GM18526 (cell line): ENCODE measurements around the gene CALU.

ENCODE experiments used
- POLR2A ChIP-seq: IDR thresholded peaks from 3 replicates; pipeline ENCODE4 v1.6.1; 2011; ENCODE audit not compliant: insufficient read length; ENCODE audit errors: extremely low read depth

The CALU gene

DNA sequence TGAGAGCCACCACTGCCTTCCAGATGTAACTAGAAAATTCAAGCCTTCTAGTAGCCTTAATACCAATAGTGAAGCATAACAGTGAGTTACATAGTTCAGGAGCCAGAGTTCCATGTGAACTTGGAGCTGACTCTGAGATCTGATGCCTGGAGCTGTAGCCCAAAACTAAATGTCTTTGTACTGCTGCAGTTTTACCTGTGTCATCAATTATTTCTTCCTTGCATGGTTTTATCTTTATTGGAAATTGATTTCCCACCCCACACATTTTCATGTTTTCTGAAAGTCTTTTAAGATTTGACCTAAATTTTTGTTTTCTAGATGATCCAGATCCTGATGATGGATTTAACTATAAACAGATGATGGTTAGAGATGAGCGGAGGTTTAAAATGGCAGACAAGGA, 19.4 kb downstream of the CALU start:
- no peak for TF ChIP-seq POLR2A

DNA sequence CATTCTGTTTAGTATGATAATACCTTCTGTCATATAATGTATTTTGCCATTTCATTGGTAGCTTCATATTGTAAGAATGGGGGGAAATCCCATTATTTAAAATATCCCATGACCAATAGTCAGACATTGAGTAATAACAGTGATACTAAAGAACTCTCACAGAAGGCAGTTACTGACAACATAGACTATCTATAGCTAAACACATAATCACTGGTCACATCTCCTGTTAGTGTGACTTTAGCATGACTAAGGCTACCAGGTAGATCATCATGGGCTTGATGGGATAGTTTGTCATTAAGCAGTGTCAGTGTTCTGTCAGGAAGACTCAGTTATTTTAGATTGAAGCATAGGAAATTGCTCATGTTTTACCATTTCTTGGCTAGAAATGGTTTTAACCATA, 20.1 kb downstream of the CALU start:
- TF ChIP-seq POLR2A = no peak

DNA sequence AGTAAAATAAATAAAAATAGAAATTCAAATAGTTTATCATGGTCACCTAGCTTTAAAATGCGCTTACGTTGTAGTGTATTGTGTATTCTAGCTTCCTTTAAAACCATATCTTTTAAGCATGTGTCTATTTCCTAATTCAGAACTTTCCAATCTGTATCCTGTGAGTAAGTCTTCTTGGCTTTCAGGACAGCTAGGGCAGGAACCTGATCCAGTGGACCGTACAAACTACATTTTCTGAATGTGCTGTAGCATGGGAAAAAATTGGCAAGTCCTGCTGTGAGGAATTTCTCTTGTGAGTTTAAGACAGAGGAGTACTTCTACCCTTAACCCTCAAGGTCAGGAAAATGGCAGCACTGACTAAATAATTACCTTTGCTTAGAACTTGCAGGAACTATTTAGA, 24.4 kb downstream of the CALU start:
- TF ChIP-seq POLR2A = no peak

DNA sequence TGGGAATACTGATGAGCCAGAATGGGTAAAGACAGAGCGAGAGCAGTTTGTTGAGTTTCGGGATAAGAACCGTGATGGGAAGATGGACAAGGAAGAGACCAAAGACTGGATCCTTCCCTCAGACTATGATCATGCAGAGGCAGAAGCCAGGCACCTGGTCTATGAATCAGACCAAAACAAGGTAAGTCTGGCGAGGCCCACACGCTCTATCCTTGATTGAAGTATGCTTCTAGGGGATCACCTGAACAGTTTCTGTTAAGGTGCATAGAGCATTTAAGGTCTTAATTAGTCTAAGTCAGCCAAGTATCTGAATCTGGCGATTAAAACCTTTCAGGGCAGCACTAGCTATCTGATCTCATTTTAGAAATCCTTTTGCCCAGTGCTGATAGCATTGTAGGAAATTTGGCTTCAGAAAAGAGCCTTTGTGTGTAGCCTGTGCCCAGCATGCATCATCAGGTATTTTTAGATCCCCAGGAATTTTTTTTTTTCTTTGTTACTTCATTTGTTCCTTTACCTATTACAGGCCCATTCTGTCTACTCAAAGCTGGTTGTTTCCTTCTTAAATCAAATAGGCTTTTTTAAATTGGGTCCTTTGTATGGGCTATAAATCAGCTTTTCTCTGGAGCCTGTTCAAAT, 28.4 kb downstream of the CALU start:
- no peak for TF ChIP-seq POLR2A

DNA sequence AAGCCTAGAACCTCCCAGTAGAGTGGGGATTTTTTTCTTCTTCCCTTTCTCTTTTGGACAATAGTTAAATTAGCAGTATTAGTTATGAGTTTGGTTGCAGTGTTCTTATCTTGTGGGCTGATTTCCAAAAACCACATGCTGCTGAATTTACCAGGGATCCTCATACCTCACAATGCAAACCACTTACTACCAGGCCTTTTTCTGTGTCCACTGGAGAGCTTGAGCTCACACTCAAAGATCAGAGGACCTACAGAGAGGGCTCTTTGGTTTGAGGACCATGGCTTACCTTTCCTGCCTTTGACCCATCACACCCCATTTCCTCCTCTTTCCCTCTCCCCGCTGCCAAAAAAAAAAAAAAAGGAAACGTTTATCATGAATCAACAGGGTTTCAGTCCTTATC, 31.1 kb downstream of the CALU start:
- TF ChIP-seq POLR2A = no peak

DNA sequence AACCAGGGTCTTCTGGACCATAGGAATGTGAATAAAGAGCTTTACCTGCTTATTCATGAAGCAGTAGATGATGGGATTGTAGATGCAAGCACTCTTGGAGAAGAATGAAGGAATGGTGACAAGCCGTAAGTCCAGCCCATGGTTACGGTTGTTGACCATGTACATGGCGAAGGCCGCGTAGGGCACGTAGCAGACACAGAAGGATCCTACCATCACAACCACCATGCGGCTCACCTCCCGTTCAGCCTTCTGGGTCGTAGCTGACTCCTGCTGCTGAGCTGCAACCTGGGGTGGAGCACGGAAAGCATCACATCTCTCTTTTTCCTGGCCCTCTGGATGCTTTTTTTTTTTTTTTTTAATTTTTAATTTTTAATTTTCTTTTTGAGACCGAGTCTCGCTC, 34.4 kb downstream of the CALU start:
- TF ChIP-seq POLR2A = no peak

DNA sequence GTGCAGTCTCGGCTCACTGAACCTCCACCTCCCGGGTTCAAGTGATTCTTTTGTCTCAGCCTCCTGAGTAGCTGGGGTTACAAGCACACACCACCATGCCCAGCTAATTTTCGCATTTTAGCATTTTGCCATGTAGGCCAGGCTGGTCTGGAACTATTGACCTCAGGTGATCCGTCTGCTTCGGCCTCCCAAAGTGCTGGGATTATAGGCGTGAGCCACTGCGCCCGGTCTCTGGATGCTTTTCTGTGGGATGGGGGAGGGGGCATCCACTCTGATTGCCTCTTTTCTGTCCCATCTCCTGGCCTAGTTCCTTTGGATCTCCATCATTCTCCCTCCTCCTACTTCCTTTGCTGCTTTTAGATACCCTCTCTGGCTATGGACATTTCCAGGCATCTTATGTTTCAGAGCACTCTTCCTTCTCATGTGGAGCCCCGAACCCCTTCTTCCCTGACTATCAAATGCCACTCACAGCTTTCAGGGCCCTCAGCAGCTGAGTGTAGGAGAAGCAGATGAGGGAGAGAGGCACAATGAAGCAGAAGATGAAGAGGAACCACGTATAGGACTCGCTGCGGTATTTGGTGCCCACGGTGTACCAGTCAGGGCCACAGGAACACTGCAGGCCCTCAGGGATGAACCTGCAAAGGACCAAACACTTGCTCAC, 35.0 kb downstream of the CALU start:
- no peak for TF ChIP-seq POLR2A

DNA sequence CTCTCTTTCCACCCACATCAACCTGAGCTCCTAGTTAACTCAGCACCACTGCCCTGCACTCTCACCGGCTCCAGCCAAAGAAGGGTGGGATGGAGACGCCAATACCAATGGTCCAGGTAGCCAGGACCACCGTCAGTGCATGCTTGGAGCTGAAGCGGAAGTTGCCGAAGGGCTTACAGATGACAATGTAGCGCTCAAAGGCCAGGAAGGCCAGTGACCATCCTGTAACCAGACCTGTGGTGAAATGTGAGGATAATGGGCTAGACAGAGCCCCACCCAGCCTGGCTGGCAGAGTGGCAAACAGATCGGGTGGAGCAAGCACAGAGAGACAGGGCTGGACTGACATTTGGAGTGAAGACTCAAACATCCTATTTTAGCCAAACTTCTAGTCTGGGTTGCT, 35.8 kb downstream of the CALU start:
- no peak for TF ChIP-seq POLR2A

DNA sequence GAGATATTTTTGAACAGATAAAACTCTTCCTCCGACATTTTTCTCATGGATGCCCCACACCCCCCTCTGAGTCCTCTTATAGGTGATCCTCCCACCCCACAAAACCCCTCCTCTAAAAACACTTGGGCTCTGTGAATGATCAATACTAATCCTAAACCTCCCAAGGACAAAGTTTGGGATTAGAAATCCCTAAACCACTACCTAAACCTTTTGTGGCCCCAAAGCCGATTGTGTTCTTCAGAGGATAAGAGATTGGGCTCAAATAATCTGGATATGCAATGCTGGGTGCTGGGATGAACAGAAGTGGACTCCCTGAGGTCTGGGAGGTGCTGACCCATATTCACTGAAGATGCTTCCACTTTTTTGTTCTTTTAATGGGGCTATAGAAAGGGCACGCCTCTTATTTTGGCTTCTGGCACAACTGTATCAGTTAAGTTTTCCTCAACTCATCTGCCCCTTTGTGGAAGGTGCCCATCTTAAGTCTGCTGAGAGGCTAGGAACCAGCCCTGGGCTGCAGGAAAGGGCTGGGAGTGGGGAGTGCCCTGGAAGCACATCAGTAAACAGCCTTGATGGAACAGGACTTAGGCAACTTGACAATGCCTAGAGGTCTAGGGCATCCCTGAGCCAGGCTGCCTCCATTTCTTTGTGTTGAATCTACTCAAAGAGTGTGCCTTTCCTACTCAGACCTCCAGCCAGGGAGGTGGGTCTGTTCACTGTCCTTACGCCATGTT, 36.8 kb downstream of the CALU start, which contains the start of gene OPN1SW:
Gene OPN1SW, minus strand, starts transcription at position 51 of the 731 bp plus-strand sequence. Its CDS starts 13 bp downstream, at position 38.
- TF ChIP-seq POLR2A = no peak

DNA sequence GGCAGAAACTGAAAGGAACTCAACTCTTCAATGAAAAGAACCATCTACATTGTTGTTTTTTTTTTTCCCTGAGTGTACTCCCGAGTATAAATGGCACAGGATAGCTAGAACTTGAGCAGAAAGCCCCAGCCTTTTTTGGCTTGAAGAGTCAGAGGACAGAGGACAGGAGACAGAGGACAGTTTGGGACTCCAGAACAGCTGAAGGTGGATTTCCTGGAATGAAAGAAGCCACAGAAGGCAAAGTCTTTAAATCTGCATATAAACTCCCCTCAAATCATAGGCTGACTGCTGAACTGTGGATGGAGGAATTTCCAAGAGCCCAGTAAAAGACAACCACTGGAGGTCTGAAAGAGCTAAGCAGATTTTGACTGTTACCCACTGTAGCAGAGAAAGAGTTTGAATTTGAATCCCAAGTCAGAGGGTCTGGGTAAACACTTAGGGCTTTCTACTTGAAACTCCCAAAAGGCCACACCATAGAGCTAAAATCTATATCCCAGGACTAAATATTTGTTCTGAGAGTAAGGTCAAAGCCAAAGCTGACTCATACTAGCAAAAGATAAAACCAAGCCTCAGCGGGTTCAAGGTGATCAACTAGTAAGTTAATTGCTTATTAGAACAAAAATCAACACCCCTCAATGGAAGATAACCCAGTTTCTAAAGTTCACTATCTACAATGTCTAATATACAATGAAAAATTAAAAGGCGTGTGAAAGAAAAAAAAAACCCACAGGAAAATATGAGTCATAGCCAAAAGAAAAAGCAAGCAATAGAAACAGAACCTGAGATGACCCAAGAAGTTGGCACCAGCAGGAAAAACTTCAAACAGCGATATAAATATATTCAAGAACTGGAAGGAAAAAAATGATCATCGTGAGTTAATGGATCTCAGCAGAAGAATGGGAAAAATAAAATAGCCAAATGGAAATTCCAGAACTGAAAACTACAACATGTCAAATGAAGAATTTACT, 38.3 kb downstream of the CALU start:
- no peak for TF ChIP-seq POLR2A

DNA sequence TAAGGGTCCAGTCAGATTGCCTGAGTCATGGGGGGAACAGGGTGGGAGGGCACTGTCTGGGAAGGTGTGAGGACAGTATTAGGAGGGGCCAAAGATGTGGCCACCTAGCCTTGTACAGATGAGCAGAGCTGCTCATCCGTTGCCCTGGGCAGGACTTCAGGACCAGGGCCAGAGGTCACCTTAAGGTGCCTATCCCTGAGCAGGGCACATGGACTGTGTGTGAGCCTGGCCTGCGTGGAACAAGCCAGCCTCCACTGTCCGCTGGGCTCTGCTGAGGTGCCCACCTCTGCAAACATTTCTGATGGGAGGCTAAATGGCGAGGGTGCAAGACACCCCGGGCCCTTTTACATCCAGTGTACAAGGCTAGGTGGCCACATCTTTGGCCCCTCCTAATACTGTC, 39.8 kb downstream of the CALU start:
- TF ChIP-seq POLR2A = no peak

DNA sequence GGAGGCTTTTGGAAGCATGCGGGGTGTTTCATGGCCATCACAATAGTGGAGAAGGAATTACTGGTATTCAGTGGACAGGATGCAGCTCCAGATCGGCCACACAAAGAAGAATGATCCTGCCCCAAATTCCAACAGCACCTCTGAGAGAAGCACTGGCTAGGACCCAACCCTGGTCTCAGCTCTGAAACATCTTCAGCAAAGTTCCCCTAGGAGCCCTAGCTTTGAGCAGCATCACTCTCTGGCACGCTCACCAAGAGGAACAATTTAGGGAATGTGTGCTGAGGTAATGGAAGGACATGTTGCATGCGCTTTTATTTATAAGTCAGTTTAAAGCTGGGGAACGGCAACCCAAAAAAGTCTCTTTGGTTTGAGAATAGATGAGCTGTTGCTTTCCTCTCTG, 42.0 kb downstream of the CALU start:
- TF ChIP-seq POLR2A = no peak

DNA sequence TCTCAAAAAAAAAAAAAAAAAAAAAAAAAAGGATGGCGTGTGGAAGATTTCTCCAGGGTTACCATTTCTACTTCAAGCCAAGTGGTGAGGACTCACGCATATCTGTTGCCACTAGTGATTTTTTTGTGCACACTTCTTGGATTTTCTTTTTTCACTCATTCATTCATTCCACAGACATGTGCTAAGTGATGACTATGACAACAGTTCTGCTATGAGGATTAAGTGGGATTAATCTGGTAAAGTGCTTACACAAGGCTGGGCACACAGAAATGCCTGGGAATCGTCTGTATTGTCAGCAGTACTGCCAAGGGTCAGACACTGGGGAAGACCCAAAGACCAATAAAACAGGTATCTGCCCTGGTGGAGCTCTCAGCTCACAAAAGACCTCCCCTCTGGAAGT, 42.7 kb downstream of the CALU start:
- no peak for TF ChIP-seq POLR2A

DNA sequence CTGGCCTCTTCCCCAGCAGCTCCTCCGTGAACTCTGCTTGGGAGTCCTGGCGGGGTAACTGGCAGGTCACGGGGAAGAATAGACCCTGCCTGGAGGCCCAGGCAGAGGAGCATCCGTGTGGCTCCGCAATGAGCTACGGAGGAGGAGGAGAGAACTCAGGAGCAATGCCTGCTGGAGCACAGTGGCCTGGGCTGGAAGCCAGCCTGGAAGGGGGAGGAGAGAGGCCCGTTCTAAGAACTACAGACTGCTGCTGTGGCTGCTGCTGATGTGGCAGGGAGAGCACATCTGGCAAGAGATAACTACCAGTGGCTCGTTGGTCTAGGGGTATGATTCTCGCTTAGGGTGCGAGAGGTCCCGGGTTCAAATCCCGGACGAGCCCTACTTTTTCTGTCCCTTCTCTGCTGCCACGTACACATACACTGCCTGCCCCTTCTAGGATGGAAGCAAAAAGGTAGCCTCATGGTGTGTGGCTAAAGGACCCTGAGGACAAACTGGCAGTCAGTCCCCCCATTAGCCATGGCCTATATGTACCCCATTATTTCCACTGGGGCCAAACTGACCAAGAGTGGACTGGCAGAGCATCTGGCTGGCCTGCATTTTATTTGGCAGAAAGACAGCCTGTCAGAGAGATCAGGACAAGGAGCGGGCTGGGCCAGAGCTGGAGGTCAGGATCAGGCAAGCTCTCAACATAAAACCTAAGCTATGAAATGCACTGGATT, 44.1 kb downstream of the CALU start:
- no peak for TF ChIP-seq POLR2A

DNA sequence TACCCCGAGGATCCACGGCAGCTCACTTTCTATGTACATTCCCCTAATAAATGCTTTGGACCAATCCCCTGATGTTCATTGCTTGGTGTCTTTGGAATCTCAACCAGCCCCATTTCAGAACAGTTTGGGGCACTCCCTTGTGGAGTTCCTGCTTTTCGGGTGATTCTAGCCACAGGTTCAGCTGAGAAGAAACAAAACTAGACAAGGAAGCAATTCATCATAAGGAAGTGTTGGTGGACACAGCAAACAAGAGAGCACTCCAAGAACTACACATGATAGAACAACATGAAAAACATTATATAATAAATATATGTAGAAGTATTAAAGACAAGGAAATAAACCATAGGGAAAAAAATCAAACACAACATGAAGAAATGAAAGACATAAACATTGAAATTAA, 46.6 kb downstream of the CALU start:
- no peak for TF ChIP-seq POLR2A
